Measurements from ENCODE around the gene CYP24A1. TPM values are rescaled to one million over a fixed set of nuclear protein-coding genes. Genes with fewer than 3 reads are reported as not detected.
"Not testable (repeated sequence)": the region's sequence is repeated elsewhere in the genome, so short reads cannot be mapped to it uniquely, and the experiment has no call there.

Gene CYP24A1
- total RNA-seq, 1 donor = 0.27 TPM

DNA sequence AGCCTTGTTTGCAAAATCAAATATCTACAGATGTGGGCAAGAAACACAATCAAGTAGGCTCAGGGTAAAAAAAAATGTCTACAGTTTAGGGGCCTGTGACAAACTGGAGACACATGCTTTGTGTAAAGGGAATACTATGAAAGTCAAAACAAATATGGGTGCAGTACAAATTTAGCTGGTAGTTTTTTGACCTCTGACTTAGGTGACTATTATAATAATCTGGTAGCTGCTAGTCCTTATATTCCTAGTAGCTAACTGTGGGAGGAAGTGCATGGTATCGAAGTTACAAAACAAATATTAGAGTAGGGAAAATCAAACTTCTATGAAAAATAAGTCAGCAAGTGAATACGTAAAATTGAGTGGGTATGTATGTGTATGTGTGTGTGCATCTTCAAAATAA, 35.4 kb downstream of the CYP24A1 start:
- no peak for DNase-seq (ENCODE audit: low read depth in 2 of 3, low spot score in 2 of 3)

DNA sequence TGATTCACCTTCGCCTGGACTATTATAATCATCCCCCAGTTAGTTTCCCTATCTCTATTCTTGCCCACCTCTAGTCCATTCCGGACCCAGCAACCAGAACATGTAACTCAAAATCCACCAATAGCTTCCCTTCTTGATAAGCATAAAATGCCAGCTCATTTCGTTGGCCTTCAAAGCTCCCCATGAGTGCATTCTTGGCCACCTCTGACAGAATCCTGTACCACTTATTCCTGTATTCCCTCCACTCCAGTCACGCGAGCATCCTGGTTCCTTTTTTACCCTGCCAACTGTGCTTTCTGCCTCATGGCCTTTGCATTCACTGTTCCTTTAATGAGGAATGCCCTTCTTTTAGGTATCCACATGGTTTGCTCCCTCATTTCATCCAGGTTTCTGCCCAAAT, 36.7 kb downstream of the CYP24A1 start:
- no peak for DNase-seq (ENCODE audit: low read depth in 2 of 3, low spot score in 2 of 3)

- DNase-seq (ENCODE audit: low read depth in 2 of 3, low spot score in 2 of 3) = no peak
Observed at GRCh38 chr20:54134445-54135220, 39.2 kb downstream of the CYP24A1 start.

- DNase-seq (ENCODE audit: low read depth in 2 of 3, low spot score in 2 of 3) = no peak
Observed at GRCh38 chr20:54133434-54134427, 40.1 kb downstream of the CYP24A1 start.

DNA sequence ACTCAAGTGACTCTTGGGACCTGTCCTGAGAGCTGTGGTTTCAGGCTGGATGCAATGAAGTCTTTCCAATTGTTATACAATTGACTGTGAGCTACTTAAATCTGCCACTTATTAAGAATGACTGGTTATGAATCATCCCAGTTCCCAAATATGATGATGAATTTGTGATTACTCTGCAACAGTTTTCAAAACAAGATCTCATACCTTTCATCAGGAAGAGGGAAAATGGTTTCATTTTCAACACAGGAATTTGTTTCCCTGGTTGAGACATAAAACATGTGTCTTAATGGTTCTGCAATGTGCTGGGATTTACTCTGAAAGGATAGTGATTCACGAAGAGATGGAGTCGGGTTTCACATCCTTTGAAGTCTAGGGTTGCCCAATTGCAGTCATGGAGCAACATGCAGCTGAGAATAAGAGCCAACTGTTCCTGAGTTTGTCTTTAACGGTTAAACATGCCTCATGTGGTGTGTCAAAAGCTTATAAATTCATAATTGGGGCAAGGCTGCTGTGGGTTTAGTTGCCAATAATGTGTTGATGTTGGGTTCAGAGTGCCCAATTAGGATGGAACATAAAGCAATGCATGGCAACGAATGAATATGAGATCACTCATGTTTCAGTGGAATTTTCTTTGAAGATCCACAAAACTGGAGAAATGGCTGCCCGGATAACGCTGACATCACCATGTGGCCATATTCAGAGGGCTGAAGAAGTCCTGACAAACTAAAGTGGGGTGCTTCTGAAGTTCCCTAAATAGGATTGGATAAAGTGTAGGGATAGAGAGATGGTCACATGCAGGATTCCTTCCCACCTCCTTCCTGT, 41.0 kb downstream of the CYP24A1 start:
- no peak for DNase-seq (ENCODE audit: low read depth in 2 of 3, low spot score in 2 of 3)

DNA sequence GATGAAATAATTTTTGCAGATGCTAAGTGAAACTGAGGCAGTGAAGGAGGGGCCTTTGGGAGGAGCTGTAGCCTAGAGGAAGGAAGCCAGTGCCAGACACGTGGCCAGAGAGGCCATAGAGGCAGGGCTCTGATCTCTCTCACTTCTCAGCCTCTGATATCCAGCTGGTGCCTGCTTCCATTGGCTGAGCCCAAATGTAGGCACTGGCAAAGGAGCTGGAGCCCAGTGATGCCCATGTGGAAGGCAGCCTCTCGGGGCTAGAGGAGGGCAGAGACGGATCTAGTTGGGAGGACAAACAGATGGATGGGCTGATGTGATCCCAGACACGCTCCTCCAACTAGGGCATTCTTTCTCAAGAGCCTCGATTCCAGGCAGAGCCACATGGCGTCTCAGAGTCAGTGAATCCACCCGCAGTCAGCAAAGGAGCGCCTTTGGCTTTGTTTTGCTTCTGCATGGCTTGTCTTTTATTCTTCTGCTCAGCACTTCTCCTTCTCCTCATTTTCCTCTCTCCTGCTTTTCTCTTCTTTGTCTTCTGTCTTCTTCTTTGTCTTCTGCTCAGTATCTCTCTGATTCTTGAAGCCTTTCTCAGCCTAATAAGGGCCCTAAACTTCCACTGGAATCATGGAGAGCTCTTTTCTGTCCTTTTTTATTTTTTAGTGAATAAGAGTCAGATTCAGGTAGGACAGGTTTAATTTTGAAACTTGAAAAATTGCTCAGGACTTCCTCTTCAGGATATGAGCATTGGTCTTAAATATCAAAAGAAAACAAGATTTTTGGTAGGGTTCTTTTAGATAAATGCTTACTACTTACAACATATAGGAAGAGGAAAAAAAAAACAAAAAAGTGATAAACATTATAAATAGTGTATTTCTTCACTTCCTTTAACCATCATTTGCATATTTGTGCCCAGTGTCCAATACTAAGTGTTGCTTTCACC, 41.8 kb downstream of the CYP24A1 start:
- no peak for DNase-seq (ENCODE audit: low read depth in 2 of 3, low spot score in 2 of 3)

- DNase-seq (ENCODE audit: low read depth in 2 of 3, low spot score in 2 of 3) = not testable (repeated sequence)
Observed at GRCh38 chr20:54131125-54131524, 42.7 kb downstream of the CYP24A1 start.

- DNase-seq (ENCODE audit: low read depth in 2 of 3, low spot score in 2 of 3) = no peak
Observed at GRCh38 chr20:54129350-54129749, 44.4 kb downstream of the CYP24A1 start.

- DNase-seq (ENCODE audit: low read depth in 2 of 3, low spot score in 2 of 3) = no peak
Observed at GRCh38 chr20:54127855-54128574, 45.8 kb downstream of the CYP24A1 start.

- no peak for DNase-seq (ENCODE audit: low read depth in 2 of 3, low spot score in 2 of 3)
Observed at GRCh38 chr20:54126806-54127655, 46.8 kb downstream of the CYP24A1 start.

- DNase-seq (ENCODE audit: low read depth in 2 of 3, low spot score in 2 of 3) = not testable (repeated sequence)
Observed at GRCh38 chr20:54126328-54126727, 47.5 kb downstream of the CYP24A1 start.

GRCh38 chr20:54123587-54124180, 50.1 kb downstream of the CYP24A1 start:
- DNase-seq (ENCODE audit: low read depth in 2 of 3, low spot score in 2 of 3) = no peak

DNA sequence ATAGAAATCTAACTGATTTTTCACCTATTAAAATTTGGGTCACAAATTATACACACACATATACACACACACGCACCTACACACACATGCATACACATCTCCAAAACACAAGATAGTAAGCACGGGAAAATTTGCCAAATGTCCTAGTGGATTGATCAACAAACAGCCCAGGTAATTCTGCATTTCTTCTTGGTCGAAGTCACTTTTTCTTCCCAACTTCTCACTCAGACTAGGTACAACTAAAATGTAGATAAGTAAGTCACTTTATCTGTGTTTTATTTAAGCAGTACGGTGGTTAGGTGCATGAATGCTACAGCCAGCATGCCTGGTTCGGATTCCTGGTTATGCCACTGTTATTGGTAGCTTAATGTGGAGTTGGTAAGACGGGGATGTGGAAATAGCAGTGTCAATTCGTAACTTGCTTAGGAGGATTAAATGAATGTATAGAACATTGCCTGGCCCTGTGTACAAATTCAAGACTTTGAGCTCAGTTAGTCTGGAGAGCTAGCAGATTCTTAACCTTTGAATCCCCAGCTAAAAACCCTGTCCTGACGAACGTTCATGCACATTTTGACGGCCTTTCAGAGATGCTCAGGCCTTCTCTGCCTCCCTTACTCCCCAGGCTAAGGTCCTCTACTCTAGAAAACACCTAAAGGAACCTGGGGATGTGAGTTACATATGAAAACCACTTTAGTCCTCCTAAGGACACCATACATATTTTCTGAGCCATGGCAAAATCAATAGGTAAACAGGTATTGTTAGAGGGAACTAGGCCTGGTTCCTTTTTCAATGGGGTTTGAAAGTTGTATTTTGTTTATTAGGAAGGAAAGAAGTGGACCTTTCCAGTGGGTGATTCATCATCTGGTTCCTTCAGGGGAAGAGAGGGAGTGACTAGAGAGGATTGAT, 50.9 kb downstream of the CYP24A1 start:
- DNase-seq (ENCODE audit: low read depth in 2 of 3, low spot score in 2 of 3) = no peak

DNA sequence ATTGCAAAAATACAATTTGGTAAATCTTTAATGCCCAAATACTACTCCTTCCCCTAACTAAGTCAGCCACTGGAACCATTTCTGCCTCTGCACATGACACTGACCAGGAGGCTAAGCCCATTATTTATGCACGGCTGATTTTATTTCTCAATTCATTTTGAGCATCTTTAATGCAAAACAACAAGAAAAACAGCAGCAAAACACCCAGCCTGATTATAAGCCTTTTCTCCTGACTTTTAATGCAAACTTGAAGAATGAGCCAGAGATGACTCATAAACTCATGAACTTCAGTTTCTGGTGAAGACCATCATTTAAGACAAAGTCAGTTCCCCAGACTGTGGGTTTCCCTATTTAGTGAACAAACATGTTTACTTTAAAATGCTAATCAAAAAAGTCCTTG, 51.6 kb downstream of the CYP24A1 start:
- DNase-seq (ENCODE audit: low read depth in 2 of 3, low spot score in 2 of 3) = no peak

DNA sequence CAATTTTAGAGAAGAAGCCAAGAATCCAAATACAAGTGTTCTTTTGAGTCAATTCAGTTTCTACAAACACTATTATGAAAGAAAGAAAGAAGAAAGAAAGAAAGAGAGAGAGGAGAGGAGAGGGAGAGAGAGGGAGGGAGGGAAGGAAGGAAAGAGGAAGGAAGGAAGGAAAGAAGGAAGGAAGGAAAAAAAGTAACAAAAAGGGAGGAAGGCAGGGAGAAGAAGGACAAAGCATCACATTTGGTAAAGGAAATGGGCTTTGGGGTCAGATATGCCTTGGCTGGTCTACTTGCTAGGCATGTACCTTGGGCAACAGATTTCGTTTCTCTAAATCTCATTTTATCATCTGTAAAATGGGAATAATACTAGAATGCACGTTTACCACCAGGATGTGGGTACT, 54.0 kb downstream of the CYP24A1 start:
- DNase-seq (ENCODE audit: low read depth in 2 of 3, low spot score in 2 of 3) = no peak

DNA sequence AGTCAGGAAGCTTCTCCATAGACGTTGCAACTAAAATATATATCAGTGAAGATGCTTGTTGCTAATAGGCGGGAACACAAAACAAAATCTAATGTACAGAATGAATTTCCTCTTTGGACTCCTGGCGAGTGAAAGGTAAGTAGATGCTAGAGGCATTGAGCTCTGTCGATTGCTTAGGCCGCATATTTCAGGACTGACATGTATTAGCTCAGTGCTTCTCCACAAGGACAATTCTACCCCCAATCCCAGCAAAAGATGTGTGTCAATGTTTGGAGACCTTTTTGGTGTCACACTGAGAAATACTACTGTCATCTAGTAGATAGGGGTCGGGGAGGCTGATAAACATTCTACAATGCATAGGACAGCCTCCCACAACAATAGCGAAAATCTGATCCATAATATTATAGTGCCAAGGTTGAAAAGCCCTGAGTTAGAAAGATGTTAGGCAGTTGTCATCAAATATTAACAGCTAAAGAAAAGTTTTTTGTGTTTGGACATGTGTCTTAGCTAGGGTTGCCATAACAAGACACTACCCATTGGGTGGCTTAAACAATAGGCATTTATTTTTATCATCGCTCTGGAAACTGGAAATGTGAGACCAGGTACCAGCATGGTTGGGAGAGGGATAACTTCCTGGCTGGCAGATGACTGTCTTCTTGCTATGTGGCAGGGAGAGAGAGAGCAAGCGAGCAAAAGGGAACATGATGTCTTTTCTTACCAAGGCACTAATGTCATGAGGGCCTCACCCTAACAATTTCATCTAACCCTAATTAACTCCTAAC, 55.4 kb downstream of the CYP24A1 start:
- no peak for DNase-seq (ENCODE audit: low read depth in 2 of 3, low spot score in 2 of 3)

Measured in hematopoietic multipotent progenitor cell (in vitro differentiated cells).